Mesothelial cell of epicardium (in vitro differentiated cells): ENCODE data around the gene TLR6. TPM values are rescaled to one million over a fixed set of nuclear protein-coding genes. Genes with fewer than 3 reads are reported as not detected.
"Not testable (repeated sequence)": the region's sequence is repeated elsewhere in the genome, so short reads cannot be mapped to it uniquely, and the experiment has no call there.

Source experiments
- DNase-seq, 2 experiments: peaks; one replicate each; pipeline ENCODE4 v3.0.0; 2021; ENCODE audit warnings: low spot score in 2 of 2; ENCODE audit not compliant: unreplicated experiment in 2 of 2
- H3K27ac Mint-ChIP-seq: 2 replicates; pipeline ENCODE4 v1.8.0; 2021; ENCODE audit warnings: mixed read lengths
- H3K27me3 Mint-ChIP-seq: 2 replicates; pipeline ENCODE4 v1.8.0; 2021; ENCODE audit warnings: low read depth, mixed read lengths
- H3K36me3 Mint-ChIP-seq: 2 replicates; pipeline ENCODE4 v1.8.0; 2021; ENCODE audit warnings: mixed read lengths
- H3K4me1 Mint-ChIP-seq: 2 replicates; pipeline ENCODE4 v1.8.0; 2021; ENCODE audit warnings: mixed read lengths
- H3K4me3 Mint-ChIP-seq: 2 replicates; pipeline ENCODE4 v1.8.0; 2021; ENCODE audit warnings: mild to moderate bottlenecking, moderate library complexity, mixed read lengths
- H3K9me3 Mint-ChIP-seq: 2 replicates; pipeline ENCODE4 v1.8.0; 2021; ENCODE audit warnings: mixed read lengths
- CTCF ChIP-seq: fragments of 200-600 bp; sonication (generic); IDR thresholded peaks from one replicate; pipeline ENCODE4 v1.5.0; 2021; ENCODE audit warnings: antibody characterized with exemption; ENCODE audit not compliant: unreplicated experiment
- total RNA-seq: library from RNA; stranded (reverse); gene quantifications from 3 replicates; pipeline ENCODE4 v1.2.1, GENCODE V29; 2021

TLR6 gene
- total RNA-seq, 1 donor from 2014 or later: 0.98 TPM

GRCh38 chr4:38811297-38811696, 45.3 kb downstream of the TLR6 start:
- Mint-ChIP-seq H3K27me3 (no peaks in the 10 kb centered on the region), H3K4me3 (no peak overlapping the region), H3K27ac (no peak overlapping the region), H3K9me3 (peaks cover 13% of the 10 kb centered on the region), H3K4me1 (peaks cover 4% of the 10 kb centered on the region), H3K36me3 (no peaks in the 10 kb centered on the region)
- DNase-seq: no peak
- no peak for TF ChIP-seq CTCF

- H3K9me3 Mint-ChIP-seq, DNase-seq, H3K27me3 Mint-ChIP-seq, H3K4me3 Mint-ChIP-seq, H3K4me1 Mint-ChIP-seq, H3K27ac Mint-ChIP-seq, H3K36me3 Mint-ChIP-seq: not testable (repeated sequence)
Observed at GRCh38 chr4:38807462-38807861, 49.2 kb downstream of the TLR6 start.

- not testable (repeated sequence) for H3K4me3 Mint-ChIP-seq, DNase-seq, H3K27me3 Mint-ChIP-seq, H3K27ac Mint-ChIP-seq, H3K36me3 Mint-ChIP-seq, H3K4me1 Mint-ChIP-seq
- H3K9me3 Mint-ChIP-seq: peaks cover 16% of the 10 kb centered on the region
Observed at GRCh38 chr4:38806251-38806650, 50.4 kb downstream of the TLR6 start.

GRCh38 chr4:38805530-38806145, 51.0 kb downstream of the TLR6 start:
- peaks cover 8% of the 10 kb centered on the region for H3K4me1 Mint-ChIP-seq
- no peak for TF ChIP-seq CTCF
- no peak for DNase-seq
- no peak overlapping the region for H3K27ac Mint-ChIP-seq
- H3K36me3 Mint-ChIP-seq: peaks cover 6% of the 10 kb centered on the region
- H3K4me3 Mint-ChIP-seq: no peak overlapping the region
- H3K9me3 Mint-ChIP-seq: peaks cover 23% of the 10 kb centered on the region
- H3K27me3 Mint-ChIP-seq: no peaks in the 10 kb centered on the region

GRCh38 chr4:38804654-38805295, 51.8 kb downstream of the TLR6 start, which contains the start of gene TLR1:
Gene TLR1 (minus strand): TSS chr4:38804791. CDS start chr4:38798831, 5,960 bp downstream.
- no peak within 1 kb of the TSS for H3K4me3 Mint-ChIP-seq
- TF ChIP-seq CTCF: peak; percentile 77
- H3K4me1 Mint-ChIP-seq: peaks cover 8% of the 10 kb centered on the region
- peaks cover 6% of the 10 kb centered on the region for H3K36me3 Mint-ChIP-seq
- no peaks in the 10 kb centered on the region for H3K27me3 Mint-ChIP-seq
- no peak for DNase-seq
- H3K9me3 Mint-ChIP-seq: peaks cover 27% of the 10 kb centered on the region
- H3K27ac Mint-ChIP-seq: peak within 1 kb of the TSS; percentile 27

GRCh38 chr4:38803833-38804653, 52.6 kb downstream of the TLR6 start:
- Mint-ChIP-seq H3K4me1 (peaks cover 8% of the 10 kb centered on the region), H3K27me3 (no peaks in the 10 kb centered on the region), H3K27ac (peak overlapping the region; percentile 27), H3K4me3 (no peak overlapping the region), H3K36me3 (peaks cover 6% of the 10 kb centered on the region), H3K9me3 (peaks cover 28% of the 10 kb centered on the region)
- no peak for DNase-seq
- TF ChIP-seq CTCF: no peak
